Endodermal cell (in vitro differentiated cells): ENCODE measurements around the gene DEK. TPM values are rescaled to one million over a fixed set of nuclear protein-coding genes. Genes with fewer than 3 reads are reported as not detected.
"Not testable (repeated sequence)": the region's sequence is repeated elsewhere in the genome, so short reads cannot be mapped to it uniquely, and the experiment has no call there.

Source experiments
- DNase-seq: peaks from one replicate; pipeline ENCODE4 v3.0.0-alpha.2; 2017
- H3K27ac ChIP-seq: 2 replicates; pipeline ENCODE4 v1.5.1; 2013; ENCODE audit warnings: mild to moderate bottlenecking, low read depth, low read length, moderate library complexity
- H3K27me3 ChIP-seq: 2 replicates; pipeline ENCODE4 v1.6.1; 2013; ENCODE audit warnings: mild to moderate bottlenecking, low read length, moderate library complexity; ENCODE audit not compliant: insufficient read depth, control insufficient read depth, poor library complexity, severe bottlenecking
- H3K36me3 ChIP-seq: 2 replicates; pipeline ENCODE4 v1.7.0; 2013; ENCODE audit warnings: mild to moderate bottlenecking, low read length, moderate library complexity; ENCODE audit not compliant: control insufficient read depth, insufficient read depth
- H3K4me1 ChIP-seq: one replicate; pipeline ENCODE4 v1.7.0; 2013; ENCODE audit warnings: low read length; ENCODE audit not compliant: control insufficient read depth, insufficient read depth
- H3K4me3 ChIP-seq: 2 replicates; pipeline ENCODE4 v1.5.1; 2013; ENCODE audit warnings: mild to moderate bottlenecking, low read length, moderate library complexity
- H3K9ac ChIP-seq: 2 replicates; pipeline ENCODE4 v1.6.1; 2013; ENCODE audit warnings: mild to moderate bottlenecking, low read length, moderate library complexity; ENCODE audit not compliant: poor library complexity, severe bottlenecking; ENCODE audit errors: extremely low read depth
- H3K9me3 ChIP-seq: 2 replicates; pipeline ENCODE4 v1.6.1; 2013; ENCODE audit warnings: mild to moderate bottlenecking, low read length, moderate library complexity; ENCODE audit not compliant: control insufficient read depth
- H3K27ac Mint-ChIP-seq: 2 replicates; pipeline ENCODE4 v1.8.0; 2020; ENCODE audit warnings: mixed read lengths
- H3K27me3 Mint-ChIP-seq: 2 replicates; pipeline ENCODE4 v1.8.0; 2021; ENCODE audit warnings: mild to moderate bottlenecking, mixed read lengths; ENCODE audit not compliant: insufficient read depth
- H3K36me3 Mint-ChIP-seq: 2 replicates; pipeline ENCODE4 v1.8.0; 2020; ENCODE audit warnings: low read depth, mixed read lengths
- H3K4me1 Mint-ChIP-seq: 2 replicates; pipeline ENCODE4 v1.8.0; 2020; ENCODE audit warnings: mixed read lengths
- H3K4me3 Mint-ChIP-seq: 2 replicates; pipeline ENCODE4 v1.8.0; 2020; ENCODE audit warnings: mild to moderate bottlenecking, moderate library complexity, mixed read lengths
- H3K9me3 Mint-ChIP-seq: 2 replicates; pipeline ENCODE4 v1.8.0; 2020; ENCODE audit warnings: mild to moderate bottlenecking, mixed read lengths
- CTCF ChIP-seq: fragments of 200-600 bp; sonication (generic); conservative IDR thresholded peaks from 2 replicates; pipeline ENCODE4 v1.5.0; 2021; ENCODE audit warnings: antibody characterized with exemption, mild to moderate bottlenecking
- whole genome bisulfite sequencing, 2 experiments: methylation state at CpG; one replicate each; pipeline versions ENCODE4 v1.1.5 to v1.1.7; 2013; ENCODE audit warnings: missing lambda C conversion rate in 2 of 2, mixed read lengths in 1 of 2; ENCODE audit not compliant: insufficient coverage in 1 of 2, insufficient read length in 1 of 2; 5-methylcytosine and 5-hydroxymethylcytosine counted together
- total RNA-seq, 2 donors: library from RNA; stranded (reverse); fragmentation: NEBNext Ultra II Directional in 1 of 2; extraction: Animal tissue kit (Norgen Biotek cat#: 25700) in 1 of 2; gene quantifications; 2 replicates in 1 of 2; 3 replicates in 1 of 2; pipeline ENCODE4 v1.2.1, GENCODE V29; 2021

DEK gene
- total RNA-seq, 2 donors from 2014 or later = 139 to 171 TPM

DNA sequence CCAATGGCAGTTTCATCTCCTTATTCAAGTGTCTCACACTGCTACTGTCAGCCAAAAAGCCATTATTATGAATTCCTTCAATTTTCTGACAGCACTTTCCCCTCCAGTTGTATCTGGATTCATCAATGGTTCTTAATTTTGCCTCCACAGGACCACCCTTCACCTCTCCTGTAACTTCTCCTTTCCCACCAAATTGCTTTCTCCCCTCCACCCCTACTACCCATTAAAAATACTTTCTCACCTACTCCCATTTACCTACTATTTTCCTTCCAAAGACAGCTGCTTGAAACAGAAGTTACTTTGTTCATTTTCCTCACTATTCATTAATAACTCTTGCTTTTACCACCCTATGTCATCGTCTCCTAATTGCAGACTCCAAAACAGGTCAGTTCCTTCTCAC is 29.8 kb downstream of the DEK start:
- Histone ChIP-seq H3K9ac (no peak overlapping the region), H3K4me1 (no peaks in the 10 kb centered on the region), H3K36me3 (peaks cover 66% of the 10 kb centered on the region), H3K4me3 (peak overlapping the region; percentile 15), H3K9me3 (peaks cover 53% of the 10 kb centered on the region), H3K27me3 (no peaks in the 10 kb centered on the region), H3K27ac (no peak overlapping the region)
- H3K4me3 Mint-ChIP-seq = no peak overlapping the region
- peaks cover 94% of the 10 kb centered on the region for H3K36me3 Mint-ChIP-seq
- H3K27ac Mint-ChIP-seq = no peak overlapping the region
- peaks cover 60% of the 10 kb centered on the region for H3K9me3 Mint-ChIP-seq
- DNase-seq = no peak
- H3K27me3 Mint-ChIP-seq = no peaks in the 10 kb centered on the region
- no peaks in the 10 kb centered on the region for H3K4me1 Mint-ChIP-seq
- WGBS, 2 experiments = 92 to 95% methylated on average over 1 of the region's 1 CpG
- no peak for TF ChIP-seq CTCF

- H3K27me3 Mint-ChIP-seq, H3K4me1 Mint-ChIP-seq, H3K4me3 Mint-ChIP-seq, H3K4me1 ChIP-seq, DNase-seq, H3K27ac ChIP-seq, H3K27me3 ChIP-seq, H3K27ac Mint-ChIP-seq, H3K9ac ChIP-seq, H3K4me3 ChIP-seq: not testable (repeated sequence)
- H3K9me3 Mint-ChIP-seq = peaks cover 68% of the 10 kb centered on the region
- WGBS, 2 experiments = 100% methylated on average over 2 of the region's 4 CpGs; no CpG with 5 or more reads in 1 of the 2 experiments
- peaks cover 63% of the 10 kb centered on the region for H3K36me3 ChIP-seq
- H3K36me3 Mint-ChIP-seq = peaks cover 95% of the 10 kb centered on the region
- peaks cover 61% of the 10 kb centered on the region for H3K9me3 ChIP-seq
Measured at GRCh38 chr6:18233770-18234169, 30.6 kb downstream of the DEK start.

- not testable (repeated sequence) for H3K4me1 ChIP-seq, H3K27me3 ChIP-seq, H3K4me1 Mint-ChIP-seq, DNase-seq, H3K27me3 Mint-ChIP-seq, H3K27ac ChIP-seq, H3K27ac Mint-ChIP-seq, H3K4me3 Mint-ChIP-seq, H3K9ac ChIP-seq
- Mint-ChIP-seq H3K9me3 (peaks cover 84% of the 10 kb centered on the region), H3K36me3 (peaks cover 97% of the 10 kb centered on the region)
- Histone ChIP-seq H3K9me3 (peaks cover 74% of the 10 kb centered on the region), H3K4me3 (peak overlapping the region; percentile 23), H3K36me3 (peaks cover 61% of the 10 kb centered on the region)
- WGBS, 2 experiments = 80 to 97% methylated on average over 1 to 7 of the region's 7 CpGs
Measured at GRCh38 chr6:18231856-18232255, 32.5 kb downstream of the DEK start.

GRCh38 chr6:18228590-18228989 is 35.7 kb downstream of the DEK start:
- not testable (repeated sequence) for H3K27me3 ChIP-seq, H3K4me3 Mint-ChIP-seq, H3K4me1 ChIP-seq, H3K27ac ChIP-seq, H3K27me3 Mint-ChIP-seq, H3K4me1 Mint-ChIP-seq, DNase-seq, H3K27ac Mint-ChIP-seq, H3K9ac ChIP-seq
- Mint-ChIP-seq H3K9me3 (peaks cover 62% of the 10 kb centered on the region), H3K36me3 (peaks cover 90% of the 10 kb centered on the region)
- WGBS, 2 experiments = 97% methylated on average over 13 to 14 of the region's 14 CpGs
- Histone ChIP-seq H3K36me3 (peaks cover 65% of the 10 kb centered on the region), H3K9me3 (peaks cover 50% of the 10 kb centered on the region), H3K4me3 (peak overlapping the region; percentile 55)

- H3K27me3 ChIP-seq, H3K4me3 ChIP-seq, H3K27me3 Mint-ChIP-seq, H3K4me3 Mint-ChIP-seq, H3K9ac ChIP-seq, H3K4me1 Mint-ChIP-seq, H3K4me1 ChIP-seq, H3K27ac ChIP-seq, H3K27ac Mint-ChIP-seq, DNase-seq: not testable (repeated sequence)
- 98 to 100% methylated on average over 3 to 9 of the region's 9 CpGs for WGBS, 2 experiments
- H3K9me3 Mint-ChIP-seq = peaks cover 49% of the 10 kb centered on the region
- H3K9me3 ChIP-seq = peaks cover 37% of the 10 kb centered on the region
- peaks cover 88% of the 10 kb centered on the region for H3K36me3 Mint-ChIP-seq
- H3K36me3 ChIP-seq = peaks cover 77% of the 10 kb centered on the region
Measured at GRCh38 chr6:18227166-18227565, 37.2 kb downstream of the DEK start.

DNA sequence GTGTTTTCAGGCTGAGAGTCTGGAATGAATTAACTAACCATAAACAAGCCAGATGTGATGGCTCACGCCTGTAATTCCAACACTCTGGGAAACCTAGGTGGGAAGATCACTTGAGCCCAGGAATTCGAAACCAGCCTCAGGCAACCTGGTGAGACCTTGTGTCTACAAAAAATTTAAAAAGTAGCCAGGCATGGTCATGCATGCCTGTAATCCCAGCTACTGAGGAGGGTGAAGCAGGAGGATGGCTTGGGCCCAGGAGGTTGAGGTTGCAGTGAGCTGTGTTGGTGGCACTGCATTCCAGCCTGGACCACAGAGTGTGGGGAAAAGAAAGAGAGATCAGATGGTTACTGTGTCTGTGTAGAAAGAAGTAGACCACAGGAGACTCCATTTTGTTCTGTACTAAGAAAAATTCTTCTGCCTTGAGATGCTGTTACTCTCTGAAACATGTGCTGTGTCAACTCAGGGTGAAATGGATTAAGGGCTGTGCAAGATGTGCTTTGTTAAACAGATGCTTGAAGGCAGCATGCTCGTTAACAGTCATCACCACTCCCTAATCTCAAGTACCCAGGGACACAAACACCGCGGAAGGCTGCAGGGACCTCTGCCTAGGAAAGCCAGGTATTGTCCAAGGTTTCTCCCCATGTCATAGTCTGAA is 37.8 kb downstream of the DEK start:
- Histone ChIP-seq H3K36me3 (peaks cover 78% of the 10 kb centered on the region), H3K9me3 (peaks cover 31% of the 10 kb centered on the region)
- not testable (repeated sequence) for H3K27me3 ChIP-seq, H3K4me3 ChIP-seq, DNase-seq, H3K9ac ChIP-seq, H3K4me1 Mint-ChIP-seq, H3K27ac ChIP-seq, H3K27ac Mint-ChIP-seq, H3K27me3 Mint-ChIP-seq, H3K4me1 ChIP-seq, H3K4me3 Mint-ChIP-seq
- Mint-ChIP-seq H3K9me3 (peaks cover 43% of the 10 kb centered on the region), H3K36me3 (peaks cover 88% of the 10 kb centered on the region)
- WGBS, 2 experiments = 93 to 98% methylated on average over 4 to 5 of the region's 5 CpGs
